ENCODE measurements around the gene KAZN.

The KAZN gene

GRCh38 chr1:14996133-14997050 lies 397.9 kb downstream of the KAZN start:
- DNase-seq: no peak

GRCh38 chr1:14997646-14998276 lies 399.3 kb downstream of the KAZN start:
- DNase-seq: no peak

GRCh38 chr1:14999441-14999840 lies 401.0 kb downstream of the KAZN start:
- DNase-seq: no peak

GRCh38 chr1:15000030-15000429 lies 401.5 kb downstream of the KAZN start:
- DNase-seq: no peak

GRCh38 chr1:15000671-15001070 lies 402.2 kb downstream of the KAZN start:
- DNase-seq: no peak

DNA sequence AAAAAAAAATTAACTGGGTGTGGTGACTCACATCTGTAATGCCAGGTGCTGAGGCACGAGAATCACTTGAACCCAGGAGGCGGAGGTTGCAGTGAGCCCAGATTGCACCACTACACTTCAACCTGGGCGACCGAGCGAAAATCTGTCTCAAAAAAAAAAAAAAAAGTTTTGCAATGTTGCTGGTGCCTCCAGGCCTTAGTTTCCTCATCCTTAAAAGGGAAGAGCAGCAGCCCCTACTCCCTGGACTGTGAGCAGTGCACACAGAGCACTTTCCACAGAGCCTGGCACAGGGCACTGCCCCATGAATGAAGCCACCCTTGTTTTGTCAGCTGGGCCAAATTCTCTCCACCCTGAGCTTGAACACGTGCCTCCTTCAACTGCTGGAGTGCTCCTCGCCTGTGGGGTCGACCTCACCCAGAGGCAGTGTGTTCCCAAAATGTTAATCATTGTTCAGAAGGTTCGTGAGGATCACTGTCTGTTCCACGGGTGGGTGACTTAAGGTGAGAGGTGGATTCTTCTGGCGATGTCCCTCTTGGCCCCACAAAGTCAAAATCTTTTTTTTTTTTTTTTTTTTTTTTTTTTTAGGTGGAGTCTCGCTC lies 402.9 kb downstream of the KAZN start:
- DNase-seq: no peak

DNA sequence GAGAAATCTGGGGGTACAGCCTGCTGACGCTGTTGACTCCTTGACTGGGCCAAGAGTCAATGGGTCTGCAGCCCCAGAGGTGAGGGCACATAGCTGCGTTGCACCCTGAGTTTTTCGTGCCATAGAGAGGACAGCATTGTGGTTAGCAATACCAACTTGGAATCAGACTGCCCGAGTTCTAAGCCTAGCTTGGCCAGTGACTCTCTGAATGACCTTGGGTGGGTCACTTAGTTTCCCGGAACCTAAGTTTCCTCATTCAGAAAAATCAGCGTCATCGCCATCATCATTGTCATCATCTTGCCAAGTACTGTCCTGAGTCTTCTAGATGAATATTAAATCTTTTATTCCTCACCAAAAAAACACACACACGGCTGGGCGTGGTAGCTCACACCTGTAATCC lies 403.8 kb downstream of the KAZN start:
- DNase-seq: no peak

DNA sequence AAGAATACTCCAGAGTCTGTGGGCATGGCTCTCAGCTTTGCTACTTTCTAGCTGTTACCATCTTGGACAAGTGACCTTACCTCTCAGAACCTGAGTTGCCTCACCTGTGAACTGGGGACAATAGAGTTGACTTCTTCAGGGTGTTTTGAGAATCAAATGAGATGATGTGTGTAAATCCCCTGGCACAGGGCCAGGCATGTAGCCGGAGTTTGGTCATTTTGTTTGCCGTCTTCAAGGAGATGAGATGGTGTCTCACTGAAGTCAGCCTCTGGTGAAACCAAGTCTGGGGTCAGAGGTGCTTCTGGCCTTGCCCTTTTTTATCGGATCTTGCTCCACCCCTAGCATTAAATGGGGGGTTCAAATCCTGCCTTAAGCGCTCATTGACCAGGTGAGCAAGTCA lies 405.9 kb downstream of the KAZN start:
- no peak for DNase-seq

GRCh38 chr1:15005116-15005515 lies 406.6 kb downstream of the KAZN start:
- DNase-seq: no peak

GRCh38 chr1:15007368-15007767 lies 408.9 kb downstream of the KAZN start:
- no peak for DNase-seq

DNA sequence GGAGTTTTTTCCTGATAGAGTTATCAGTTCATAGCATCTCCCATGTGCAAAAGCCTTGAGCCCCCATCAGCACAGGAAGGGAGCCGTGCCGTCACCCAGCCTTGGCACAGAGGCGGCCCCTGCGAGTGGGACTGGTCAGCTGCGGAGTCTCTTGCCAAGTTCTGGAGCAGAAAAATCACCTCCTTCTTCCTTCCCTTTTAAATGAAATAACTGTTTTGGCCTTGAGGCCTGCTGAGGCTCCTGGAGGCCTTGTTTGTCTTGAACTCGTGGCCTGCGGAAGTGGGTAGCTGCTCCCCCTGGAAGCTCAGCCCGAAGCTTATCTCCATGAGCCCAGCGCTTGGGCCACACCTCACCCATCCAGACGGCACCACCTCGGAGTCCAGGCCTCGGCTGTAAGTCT lies 409.4 kb downstream of the KAZN start:
- no peak for DNase-seq

DNA sequence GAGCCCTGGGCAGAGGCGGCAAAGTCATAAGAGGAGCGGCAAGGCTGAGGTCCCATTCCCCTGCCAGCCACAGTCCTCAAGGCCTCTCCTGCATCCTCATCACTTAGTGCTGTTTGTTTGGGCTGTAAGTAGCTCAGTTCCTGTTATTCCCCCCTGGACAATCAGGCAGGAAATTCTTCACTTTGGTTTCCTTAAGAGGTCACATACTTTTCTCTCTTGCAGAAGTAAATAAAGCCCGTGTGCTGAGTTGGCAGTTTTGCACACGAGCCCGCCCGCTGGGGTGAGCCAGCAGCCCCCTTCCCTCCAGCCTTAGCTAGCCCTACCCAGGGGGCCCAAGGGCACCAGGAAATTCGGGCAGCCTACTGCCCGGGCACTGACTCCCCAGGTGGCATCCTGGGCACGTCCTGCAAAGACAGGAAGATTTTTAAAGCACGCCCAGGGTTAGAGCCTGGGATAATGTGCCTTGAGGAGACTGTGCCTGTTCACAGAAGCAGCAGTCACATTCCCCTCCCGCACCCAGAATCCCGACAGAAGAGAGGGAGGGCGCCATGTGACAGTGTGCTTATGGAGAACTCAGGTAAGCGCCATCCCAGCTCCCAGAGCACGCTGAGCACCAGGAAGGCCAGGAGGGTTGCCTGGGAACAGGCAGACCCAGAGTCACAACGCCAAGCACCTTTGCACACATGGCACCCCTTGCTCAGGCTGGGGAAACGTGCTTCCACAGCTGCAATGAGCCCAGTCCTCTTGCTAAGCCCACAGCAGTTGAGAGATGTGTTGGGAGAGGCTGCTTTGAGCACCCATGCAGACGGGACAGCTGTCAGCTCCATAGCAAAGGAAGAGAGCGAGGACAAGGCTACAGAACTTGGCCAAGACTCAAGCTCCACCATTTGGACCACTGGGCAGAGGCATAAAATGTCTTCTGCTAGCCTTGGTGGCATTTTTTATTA lies 410.6 kb downstream of the KAZN start:
- DNase-seq: no peak

DNA sequence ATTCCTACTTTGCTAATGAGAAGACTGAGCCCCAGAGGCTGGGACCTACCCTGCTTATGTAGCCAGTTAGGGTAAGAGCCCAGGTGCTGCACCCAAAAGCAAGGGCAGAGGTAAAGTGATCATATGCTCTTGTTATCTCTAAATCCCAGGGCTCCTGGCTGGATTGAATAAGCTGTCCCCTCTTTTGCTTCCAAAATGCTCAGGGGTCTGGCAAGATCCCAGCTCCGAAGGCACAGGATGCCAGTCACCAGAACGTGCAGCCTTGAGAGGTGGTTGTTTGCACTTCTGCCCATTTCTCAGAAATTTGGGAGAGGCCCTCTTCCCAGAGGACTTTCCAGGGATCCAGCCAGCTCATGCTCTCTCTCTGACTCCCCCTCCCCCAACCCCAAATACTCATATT lies 412.7 kb downstream of the KAZN start:
- DNase-seq: no peak

DNA sequence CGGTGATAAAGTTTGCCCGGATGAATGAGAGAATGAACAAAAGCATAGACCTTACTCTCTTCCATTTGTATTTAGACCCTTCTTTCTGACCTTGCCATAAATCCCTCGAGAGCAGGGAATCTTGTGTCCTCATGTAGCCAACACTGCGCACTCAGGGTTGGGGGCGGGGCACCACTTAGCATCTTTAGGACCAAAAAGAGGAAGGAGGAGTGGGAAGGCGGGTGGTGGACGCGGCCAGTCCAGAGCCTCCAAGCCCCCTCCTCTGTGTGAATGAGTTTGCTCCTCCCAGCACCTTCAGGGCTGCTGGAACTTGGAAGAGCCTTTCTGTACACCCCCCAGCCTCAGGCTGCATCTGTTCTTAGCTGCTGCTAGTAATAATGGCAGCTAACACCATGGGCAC lies 413.2 kb downstream of the KAZN start:
- no peak for DNase-seq

GRCh38 chr1:15012822-15013221 lies 414.3 kb downstream of the KAZN start:
- DNase-seq: no peak

GRCh38 chr1:15013767-15014166 lies 415.3 kb downstream of the KAZN start:
- no peak for DNase-seq

DNA sequence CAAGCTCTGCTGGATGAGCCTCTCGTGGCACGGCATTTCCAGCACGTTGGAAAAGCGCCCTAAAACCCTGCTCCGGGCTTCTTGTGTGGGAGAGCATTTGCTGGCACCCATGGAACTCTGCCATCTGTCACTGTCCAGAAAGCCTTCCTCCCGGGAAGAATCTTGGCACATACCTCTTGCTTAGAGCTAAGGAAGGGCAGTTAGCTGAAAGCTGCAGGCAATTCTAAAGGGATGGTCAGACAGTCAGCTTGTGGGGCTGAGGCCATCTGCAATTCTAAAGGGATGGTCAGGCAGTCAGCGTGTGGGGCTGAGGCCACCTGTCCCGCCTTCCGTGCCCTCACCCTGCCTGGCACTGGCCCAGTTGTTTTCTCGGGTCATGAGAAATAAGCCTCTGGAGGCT lies 416.0 kb downstream of the KAZN start:
- no peak for DNase-seq

GRCh38 chr1:15016001-15016400 lies 417.5 kb downstream of the KAZN start:
- no peak for DNase-seq

- DNase-seq: no peak
These were observed 418.0 kb downstream of the KAZN start for GRCh38 chr1:15016526-15016925.

DNA sequence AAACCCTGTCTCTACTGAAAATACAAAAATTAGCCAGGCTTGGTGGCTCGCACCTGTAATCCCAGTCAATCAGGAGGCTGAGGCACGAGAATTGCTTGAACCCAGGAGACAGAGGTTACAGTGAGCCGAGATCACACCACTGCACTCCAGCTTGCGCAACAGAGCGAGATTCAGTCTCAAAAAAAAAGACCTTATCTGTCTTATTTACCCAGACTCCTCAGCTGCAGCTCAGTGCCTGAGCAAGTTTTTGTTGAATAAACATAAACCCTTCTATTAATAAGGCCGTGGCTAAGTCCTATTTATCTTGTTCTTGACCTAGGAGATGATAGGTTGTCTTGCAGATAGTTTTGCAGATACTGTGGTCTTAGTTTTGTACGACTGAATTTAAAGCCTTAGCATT lies 418.6 kb downstream of the KAZN start:
- DNase-seq: no peak

GRCh38 chr1:15018767-15019166 lies 420.3 kb downstream of the KAZN start:
- no peak for DNase-seq

GRCh38 chr1:15020943-15021745 lies 422.7 kb downstream of the KAZN start:
- no peak for DNase-seq
